BE2C (cell line): Measurements from ENCODE around the gene ZNF620.
"Not testable (repeated sequence)": the region's sequence is repeated elsewhere in the genome, so short reads cannot be mapped to it uniquely, and the experiment has no call there.

Experiments used
- DNase-seq: peaks from one replicate; pipeline ENCODE4 v3.0.0-alpha.2; 2020
- H3K27me3 ChIP-seq: fragments of 250-450 bp; sonication (Bioruptor Pico); 2 replicates; pipeline ENCODE4 v1.5.1; 2020; ENCODE audit warnings: mild to moderate bottlenecking
- H3K36me3 ChIP-seq: fragments of 250-450 bp; sonication (Bioruptor Pico); 2 replicates; pipeline ENCODE4 v1.5.1; 2020; ENCODE audit warnings: mild to moderate bottlenecking
- H3K4me1 ChIP-seq: fragments of 250-450 bp; sonication (Bioruptor Pico); 2 replicates; pipeline ENCODE4 v1.5.1; 2020
- H3K4me3 ChIP-seq: 2 replicates; pipeline ENCODE4 v1.5.1; 2011; ENCODE audit warnings: low read depth, low read length
- H3K9me3 ChIP-seq: fragments of 250-450 bp; sonication (Bioruptor Pico); 2 replicates; pipeline ENCODE4 v1.5.1; 2020
- TF ChIP-seq, protein P1 (sequence below): IDR thresholded peaks from 2 replicates; pipeline ENCODE4 v1.5.1; 2012; ENCODE audit warnings: mild to moderate bottlenecking, low read depth, low read length

ZNF620 gene

DNA sequence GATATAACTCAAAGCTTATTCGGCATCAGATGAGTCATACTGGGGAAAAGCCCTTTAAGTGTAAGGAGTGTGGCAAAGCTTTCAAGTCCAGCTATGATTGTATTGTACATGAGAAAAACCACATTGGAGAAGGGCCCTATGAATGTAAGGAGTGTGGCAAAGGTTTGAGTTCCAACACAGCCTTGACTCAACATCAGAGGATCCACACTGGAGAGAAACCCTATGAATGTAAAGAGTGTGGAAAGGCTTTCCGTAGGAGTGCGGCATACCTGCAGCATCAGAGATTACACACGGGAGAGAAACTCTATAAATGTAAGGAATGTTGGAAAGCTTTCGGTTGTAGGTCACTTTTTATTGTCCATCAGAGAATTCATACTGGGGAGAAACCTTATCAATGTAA lies 26.4 kb downstream of the ZNF620 start:
- H3K27me3 ChIP-seq: no peaks in the 10 kb centered on the region
- no peak for DNase-seq
- TF ChIP-seq, protein P1, sequence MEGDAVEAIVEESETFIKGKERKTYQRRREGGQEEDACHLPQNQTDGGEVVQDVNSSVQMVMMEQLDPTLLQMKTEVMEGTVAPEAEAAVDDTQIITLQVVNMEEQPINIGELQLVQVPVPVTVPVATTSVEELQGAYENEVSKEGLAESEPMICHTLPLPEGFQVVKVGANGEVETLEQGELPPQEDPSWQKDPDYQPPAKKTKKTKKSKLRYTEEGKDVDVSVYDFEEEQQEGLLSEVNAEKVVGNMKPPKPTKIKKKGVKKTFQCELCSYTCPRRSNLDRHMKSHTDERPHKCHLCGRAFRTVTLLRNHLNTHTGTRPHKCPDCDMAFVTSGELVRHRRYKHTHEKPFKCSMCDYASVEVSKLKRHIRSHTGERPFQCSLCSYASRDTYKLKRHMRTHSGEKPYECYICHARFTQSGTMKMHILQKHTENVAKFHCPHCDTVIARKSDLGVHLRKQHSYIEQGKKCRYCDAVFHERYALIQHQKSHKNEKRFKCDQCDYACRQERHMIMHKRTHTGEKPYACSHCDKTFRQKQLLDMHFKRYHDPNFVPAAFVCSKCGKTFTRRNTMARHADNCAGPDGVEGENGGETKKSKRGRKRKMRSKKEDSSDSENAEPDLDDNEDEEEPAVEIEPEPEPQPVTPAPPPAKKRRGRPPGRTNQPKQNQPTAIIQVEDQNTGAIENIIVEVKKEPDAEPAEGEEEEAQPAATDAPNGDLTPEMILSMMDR: no peak
- no peak overlapping the region for H3K4me3 ChIP-seq
- no peaks in the 10 kb centered on the region for H3K9me3 ChIP-seq
- no peaks in the 10 kb centered on the region for H3K4me1 ChIP-seq
- peaks cover 23% of the 10 kb centered on the region for H3K36me3 ChIP-seq

DNA sequence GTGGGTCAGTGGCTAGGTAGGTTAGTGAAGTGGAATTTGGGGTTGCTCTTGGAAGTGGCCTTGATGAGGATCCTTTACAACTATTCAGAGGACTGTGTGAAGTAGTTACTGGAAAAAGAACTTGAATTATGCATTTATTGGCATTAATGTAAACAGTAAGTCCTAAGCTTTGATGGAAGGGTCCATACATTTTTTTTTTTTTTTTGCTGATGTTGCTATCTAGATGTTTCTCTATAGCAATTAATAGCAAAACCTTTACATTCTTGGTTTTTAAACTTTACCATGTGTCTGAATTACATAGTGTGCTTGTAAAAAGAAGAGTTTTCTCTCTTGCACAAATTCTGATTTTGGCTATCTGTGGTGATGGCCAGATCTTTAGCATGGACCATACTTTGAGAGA lies 28.4 kb downstream of the ZNF620 start:
- Histone ChIP-seq H3K27me3 (no peaks in the 10 kb centered on the region), H3K36me3 (peaks cover 23% of the 10 kb centered on the region), H3K4me3 (no peak overlapping the region), H3K4me1 (no peaks in the 10 kb centered on the region), H3K9me3 (no peaks in the 10 kb centered on the region)
- DNase-seq: no peak
- TF ChIP-seq, protein P1: no peak

DNA sequence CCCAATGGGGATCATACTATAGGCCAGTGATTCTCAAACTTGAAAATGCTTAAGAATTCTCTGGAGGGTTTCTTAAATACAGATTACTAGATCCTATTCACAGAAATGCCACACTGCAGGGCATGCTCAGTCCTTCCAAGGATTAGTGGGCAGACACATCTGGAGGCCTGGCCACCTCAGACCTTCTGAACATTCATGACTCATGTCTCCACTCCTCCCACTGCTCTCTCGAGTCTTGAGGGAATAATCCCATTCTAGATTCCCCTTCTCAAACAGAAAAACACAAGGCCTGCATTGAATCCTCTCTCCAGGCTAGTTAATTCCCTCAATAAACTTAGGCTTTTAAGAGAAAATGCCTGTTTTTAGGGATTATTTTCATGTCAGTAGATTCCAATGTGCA lies 41.0 kb downstream of the ZNF620 start:
- H3K36me3 ChIP-seq: no peaks in the 10 kb centered on the region
- TF ChIP-seq, protein P1: no peak
- no peak for DNase-seq
- no peaks in the 10 kb centered on the region for H3K9me3 ChIP-seq
- H3K27me3 ChIP-seq: no peaks in the 10 kb centered on the region
- no peaks in the 10 kb centered on the region for H3K4me1 ChIP-seq
- no peak overlapping the region for H3K4me3 ChIP-seq

DNA sequence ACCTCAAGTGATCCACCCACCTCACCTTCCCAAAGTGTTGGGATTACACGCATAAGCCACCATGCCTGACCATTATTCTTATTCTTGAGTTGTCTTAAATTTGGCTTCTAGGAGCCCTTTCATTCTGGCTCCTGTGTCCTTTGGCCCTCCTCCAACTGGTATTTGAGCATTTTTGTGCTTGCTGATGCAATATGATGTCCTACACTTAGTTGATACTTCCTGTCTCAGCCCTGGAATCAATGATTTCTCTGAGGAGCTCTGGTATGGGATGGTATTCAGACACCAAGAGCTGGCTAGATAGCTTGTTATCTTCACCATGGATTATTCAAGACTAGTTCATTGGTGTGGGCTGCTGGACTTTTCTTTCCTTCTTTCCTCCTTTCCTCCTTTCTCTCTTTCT lies 44.3 kb downstream of the ZNF620 start:
- TF ChIP-seq, protein P1: no peak
- Histone ChIP-seq H3K9me3 (no peaks in the 10 kb centered on the region), H3K27me3 (no peaks in the 10 kb centered on the region), H3K4me1 (no peaks in the 10 kb centered on the region), H3K36me3 (no peaks in the 10 kb centered on the region), H3K4me3 (no peak overlapping the region)
- no peak for DNase-seq

DNA sequence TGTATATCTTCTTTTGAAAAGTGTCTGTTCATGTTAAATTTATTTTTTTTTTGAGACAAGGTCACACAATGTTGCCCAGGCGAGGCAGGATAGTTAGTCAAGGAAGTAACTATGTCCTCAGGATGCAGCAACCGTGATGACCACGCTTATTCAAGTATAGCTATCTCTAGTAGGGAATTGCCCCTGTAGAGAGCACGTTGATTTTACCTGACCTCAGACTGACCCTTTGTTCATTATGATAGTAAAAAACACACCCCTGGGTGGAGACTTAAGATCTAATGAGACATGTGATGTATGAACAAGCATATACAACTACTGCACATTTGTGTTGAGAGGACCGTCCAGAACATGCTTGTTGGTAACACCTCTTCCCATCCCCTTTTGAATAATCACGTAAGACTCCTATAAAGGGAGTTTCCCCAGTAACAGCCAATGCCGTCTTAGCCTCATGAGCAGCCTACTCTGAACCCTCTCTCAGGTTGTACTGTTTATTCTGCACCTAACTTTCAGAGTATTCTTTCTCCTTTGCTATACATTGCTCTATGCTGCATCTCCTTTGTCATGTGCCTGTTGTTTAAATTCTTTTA lies 51.8 kb downstream of the ZNF620 start:
- no peaks in the 10 kb centered on the region for H3K4me1 ChIP-seq
- H3K9me3 ChIP-seq: no peaks in the 10 kb centered on the region
- no peak for DNase-seq
- H3K36me3 ChIP-seq: no peaks in the 10 kb centered on the region
- no peaks in the 10 kb centered on the region for H3K27me3 ChIP-seq
- TF ChIP-seq, protein P1: no peak
- H3K4me3 ChIP-seq: no peak overlapping the region

DNA sequence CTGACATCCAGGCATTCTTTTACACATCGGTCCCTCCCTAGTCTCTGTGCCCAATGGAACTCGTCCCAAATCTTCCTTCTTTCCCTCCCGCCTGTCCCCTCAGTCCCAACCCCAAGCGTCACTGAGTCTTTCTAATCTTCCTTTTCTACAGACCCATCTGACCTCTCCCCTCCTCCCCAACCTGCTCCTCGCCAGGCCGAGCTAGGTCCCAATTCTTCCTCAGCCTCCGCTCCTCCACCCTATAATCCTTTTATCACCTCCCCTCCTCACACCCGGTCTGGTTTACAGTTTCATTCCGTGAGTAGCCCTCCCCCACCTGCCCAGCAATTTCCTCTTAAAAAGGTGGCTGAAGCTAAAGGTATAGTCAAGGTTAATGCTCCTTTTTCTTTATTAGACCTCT lies 56.6 kb downstream of the ZNF620 start:
- H3K4me1 ChIP-seq, H3K36me3 ChIP-seq, DNase-seq, H3K9me3 ChIP-seq, H3K27me3 ChIP-seq, H3K4me3 ChIP-seq: not testable (repeated sequence)

DNA sequence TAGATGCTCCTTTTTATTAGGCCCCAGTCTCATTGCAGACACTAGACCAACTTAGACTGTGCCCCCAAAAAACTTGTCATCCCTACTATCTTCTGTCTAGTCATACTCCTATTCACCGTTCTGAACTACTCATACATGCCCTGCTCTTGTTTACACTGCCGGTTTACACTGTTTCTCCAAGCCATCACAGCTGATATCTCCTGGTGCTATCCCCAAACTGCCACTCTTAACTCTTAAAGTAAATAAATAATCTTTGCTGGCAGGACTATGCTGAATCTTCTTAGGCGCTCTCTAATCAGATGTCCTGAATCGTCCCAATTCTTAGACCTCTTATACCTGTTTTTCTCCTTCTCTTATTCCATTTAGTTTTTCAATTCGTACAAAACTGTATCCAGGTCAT lies 59.8 kb downstream of the ZNF620 start:
- H3K27me3 ChIP-seq, H3K9me3 ChIP-seq, H3K4me3 ChIP-seq, DNase-seq, H3K4me1 ChIP-seq, H3K36me3 ChIP-seq: not testable (repeated sequence)
